HG03457 (cell line): ENCODE data around the gene CTRL.
A peak's percentile ranks its signal among the peaks of the same experiment; 100 is the strongest.

ENCODE experiments used
- ATAC-seq: cut with Tn5 transposase; IDR thresholded peaks from one replicate; pipeline ENCODE4 v1.9.1; 2021; ENCODE audit warnings: moderate number of reproducible peaks; ENCODE audit not compliant: unreplicated experiment

Gene CTRL

GRCh38 chr16:67893743-67894399, 37.8 kb downstream of the CTRL start:
- ATAC-seq = no peak

GRCh38 chr16:67892899-67893742, 38.5 kb downstream of the CTRL start, which contains the start of gene PSKH1:
Gene PSKH1 (plus strand): TSS chr16:67893254. CDS start chr16:67908750, 15,496 bp downstream.
- peak; percentile 76 for ATAC-seq

GRCh38 chr16:67892375-67892774, 39.3 kb downstream of the CTRL start:
- no peak for ATAC-seq

GRCh38 chr16:67888331-67888730, 43.3 kb downstream of the CTRL start:
- no peak for ATAC-seq

- no peak for ATAC-seq
Observed at GRCh38 chr16:67886387-67886786, 45.3 kb downstream of the CTRL start.

GRCh38 chr16:67885976-67886375, 45.7 kb downstream of the CTRL start:
- ATAC-seq = no peak

- no peak for ATAC-seq
Observed at GRCh38 chr16:67885545-67885944, 46.1 kb downstream of the CTRL start.

GRCh38 chr16:67884684-67885083, 47.0 kb downstream of the CTRL start, which contains the start of gene NRN1L:
Gene NRN1L (plus strand): TSS chr16:67884885. CDS start chr16:67884904, 19 bp downstream.
- no peak for ATAC-seq

- no peak for ATAC-seq
Observed at GRCh38 chr16:67883872-67884261, 47.8 kb downstream of the CTRL start.

- ATAC-seq = no peak
Observed at GRCh38 chr16:67883146-67883871, 48.4 kb downstream of the CTRL start.

- ATAC-seq = no peak
Observed at GRCh38 chr16:67882374-67883145, 49.1 kb downstream of the CTRL start.

GRCh38 chr16:67881621-67882161, 50.0 kb downstream of the CTRL start:
- no peak for ATAC-seq

GRCh38 chr16:67880584-67880983, 51.1 kb downstream of the CTRL start:
- ATAC-seq = no peak

- no peak for ATAC-seq
Observed at GRCh38 chr16:67879936-67880335, 51.7 kb downstream of the CTRL start.
